Endothelial cell of umbilical vein (primary cell): Measurements from ENCODE around the gene TBC1D14. TPM values are rescaled to one million over a fixed set of nuclear protein-coding genes. Genes with fewer than 3 reads are reported as not detected.

ENCODE experiments used
- BruUV-seq: library from RNA; stranded (reverse); fragments of 400-500 nt; replicated peaks from 2 replicates; lab custom pipeline; 2021; lab: Mats Ljungman, UMichigan
- CTCF ChIA-PET: fragments of 300-600, 350-600 bp; sonication (Branson Sonifier 250); formaldehyde crosslinking; loops from one replicate; lab custom pipeline; 2021; ENCODE audit warnings: antibody characterized with exemption, inconsistent platforms; lab: Charles Lee
- POLR2A ChIA-PET: fragments of 300-600, 350-600 bp; sonication (Branson Sonifier 250); formaldehyde crosslinking; loops from one replicate; lab custom pipeline; 2021; ENCODE audit warnings: antibody characterized with exemption, inconsistent platforms; lab: Charles Lee
- DNase-seq: peaks from one replicate; pipeline ENCODE4 v3.0.0-alpha.2; 2011; ENCODE audit warnings: low read depth, low spot score
- FAIRE-seq: peaks from 2 replicates; lab custom pipeline; 2011; peaks lifted over from hg19 to GRCh38; lab: Jason Lieb, UNC
- H2AFZ ChIP-seq: 2 replicates; pipeline ENCODE4 v1.6.0; 2012; ENCODE audit warnings: low read depth, low read length, control low read depth, inconsistent platforms
- H3K27ac ChIP-seq: 2 replicates; pipeline ENCODE4 v1.5.1; 2011; ENCODE audit warnings: low read depth, mild to moderate bottlenecking, control low read depth, low read length, moderate library complexity; ENCODE audit not compliant: insufficient read depth
- H3K27me3 ChIP-seq, 2 experiments: 2 replicates each; pipeline versions ENCODE4 v1.6.0 to v1.6.1; 2011; ENCODE audit warnings: low read length in 2 of 2, mixed read lengths in 1 of 2; ENCODE audit not compliant: control insufficient read depth in 2 of 2, insufficient read depth in 2 of 2
- H3K36me3 ChIP-seq, 2 experiments: 2 replicates in 1 of 2; 3 replicates in 1 of 2; pipeline ENCODE4 v1.5.1; 2011; ENCODE audit warnings: low read length in 2 of 2, mild to moderate bottlenecking in 1 of 2, moderate library complexity in 1 of 2; ENCODE audit not compliant: control insufficient read depth in 2 of 2, insufficient read depth in 2 of 2; ENCODE audit errors: extremely low read depth in 1 of 2
- H3K4me1 ChIP-seq: 3 replicates; pipeline ENCODE4 v1.5.1; 2011; ENCODE audit warnings: mild to moderate bottlenecking, low read length; ENCODE audit not compliant: control insufficient read depth, insufficient read depth; ENCODE audit errors: extremely low read depth
- H3K4me2 ChIP-seq: 2 replicates; pipeline ENCODE4 v1.6.1; 2011; ENCODE audit warnings: low read length, control low read depth, mixed read lengths; ENCODE audit not compliant: insufficient read depth
- H3K4me3 ChIP-seq, 3 experiments: fragments of 200-600 bp in 1 of 3; sonication (generic), shearing (Covaris generic) in 1 of 3; replicated peaks in 1 of 3; 2 replicates each; pipeline ENCODE4 v1.5.1; 2011 to 2016; ENCODE audit warnings: control low read depth in 3 of 3, low read length in 3 of 3, mild to moderate bottlenecking in 2 of 3, inconsistent platforms in 1 of 3, low read depth in 1 of 3, moderate library complexity in 1 of 3; ENCODE audit not compliant: insufficient read depth in 1 of 3
- H3K79me2 ChIP-seq: 2 replicates; pipeline ENCODE4 v1.6.0; 2012; ENCODE audit warnings: low read length, inconsistent platforms; ENCODE audit not compliant: control insufficient read depth, insufficient read depth
- H3K9ac ChIP-seq: replicated peaks from 2 replicates; pipeline ENCODE3; 2011; ENCODE audit warnings: low read length, control low read depth; ENCODE audit not compliant: insufficient read depth; ENCODE audit errors: extremely low read depth
- H3K9me1 ChIP-seq: replicated peaks from 3 replicates; pipeline ENCODE4 v1.6.0; 2011; ENCODE audit warnings: mild to moderate bottlenecking, low read length; ENCODE audit not compliant: control insufficient read depth, insufficient read depth; ENCODE audit errors: extremely low read depth
- H3K9me3 ChIP-seq: replicated peaks from 2 replicates; pipeline ENCODE4 v1.5.1; 2012; ENCODE audit warnings: low read length, inconsistent platforms; ENCODE audit not compliant: control insufficient read depth, insufficient read depth
- H4K20me1 ChIP-seq: replicated peaks from 2 replicates; pipeline ENCODE3; 2011; ENCODE audit warnings: mild to moderate bottlenecking, low read length; ENCODE audit not compliant: control insufficient read depth, insufficient read depth; ENCODE audit errors: extremely low read depth
- EZH2 ChIP-seq: IDR thresholded peaks from 2 replicates; pipeline ENCODE4 v1.6.1; 2012; ENCODE audit warnings: borderline replicate concordance, low read depth, mild to moderate bottlenecking, moderate library complexity, low read length, inconsistent platforms; ENCODE audit not compliant: severe bottlenecking
- GATA2 ChIP-seq: IDR thresholded peaks from 2 replicates; pipeline ENCODE4 v1.7.0; 2011; ENCODE audit warnings: low read depth, mild to moderate bottlenecking, moderate library complexity, mixed read lengths, low read length; ENCODE audit not compliant: insufficient read length, insufficient read depth
- JUN ChIP-seq: IDR thresholded peaks from 2 replicates; pipeline ENCODE4 v1.6.1; 2011; ENCODE audit warnings: borderline replicate concordance, low read depth; ENCODE audit not compliant: insufficient read length, insufficient read depth
- MYC ChIP-seq: IDR thresholded peaks from one replicate; pipeline ENCODE4 v1.6.1; 2011; ENCODE audit warnings: mild to moderate bottlenecking, low read depth, low read length
- POLR2A ChIP-seq: IDR thresholded peaks from 2 replicates; pipeline ENCODE4 v1.6.1; 2012; ENCODE audit warnings: low read depth, mild to moderate bottlenecking, control low read depth, low read length
- POLR2AphosphoS5 ChIP-seq: IDR thresholded peaks from 2 replicates; pipeline ENCODE4 v1.6.1; 2012; ENCODE audit warnings: low read depth, mild to moderate bottlenecking, control low read depth, low read length, moderate library complexity; ENCODE audit not compliant: insufficient read depth
- dilution Hi-C: fragments of 300-500 bp; cut with MboI; formaldehyde crosslinking; loops from one replicate; pipeline ENCODE4 v1.15.0; 2019; ENCODE audit warnings: low sequenced_read_pairs; ENCODE audit not compliant: extremely low pct_ligation_motif_present
- intact Hi-C: fragments of 100-400 bp; cut with micrococcal nuclease; formaldehyde crosslinking; loops from one replicate; pipeline ENCODE4 v1.10.0; 2022
- polyA plus RNA-seq, 4 experiments: library from polyadenylated mRNA; depleted of rRNA in 3 of 4; stranded (reverse) in 3 of 4; unstranded in 1 of 4; fragments of >200 nt; gene quantifications; 2 replicates each; pipeline versions ENCODE4 v1.2.1 to v1.2.3, GENCODE V29; 2011 to 2012; ENCODE audit warnings: missing spikeins in 1 of 4
- total RNA-seq: library from RNA; stranded (reverse); gene quantifications from 2 replicates; pipeline ENCODE4 v1.2.3, GENCODE V29; 2021
- TF ChIP-seq, protein P1 (sequence below): IDR thresholded peaks from 2 replicates; pipeline ENCODE4 v1.6.1; 2011; ENCODE audit not compliant: insufficient read depth, insufficient read length
- TF ChIP-seq, protein P2 (sequence below), 2 donors: IDR thresholded peaks; 1 replicate in 1 of 2; 2 replicates in 1 of 2; pipeline ENCODE4 v1.5.1; 2011; ENCODE audit warnings: low read length in 2 of 2, mild to moderate bottlenecking in 2 of 2, moderate library complexity in 2 of 2, control low read depth in 1 of 2, inconsistent platforms in 1 of 2, low read depth in 1 of 2; ENCODE audit not compliant: insufficient read depth in 1 of 2; ENCODE audit errors: extremely low read depth in 1 of 2

The TBC1D14 gene
- total and polyA plus RNA-seq, 2 donors (not counting 3 experiments of a cell fraction or from before 2014, with no cell fraction given): 23.7 to 24.8 TPM

DNA sequence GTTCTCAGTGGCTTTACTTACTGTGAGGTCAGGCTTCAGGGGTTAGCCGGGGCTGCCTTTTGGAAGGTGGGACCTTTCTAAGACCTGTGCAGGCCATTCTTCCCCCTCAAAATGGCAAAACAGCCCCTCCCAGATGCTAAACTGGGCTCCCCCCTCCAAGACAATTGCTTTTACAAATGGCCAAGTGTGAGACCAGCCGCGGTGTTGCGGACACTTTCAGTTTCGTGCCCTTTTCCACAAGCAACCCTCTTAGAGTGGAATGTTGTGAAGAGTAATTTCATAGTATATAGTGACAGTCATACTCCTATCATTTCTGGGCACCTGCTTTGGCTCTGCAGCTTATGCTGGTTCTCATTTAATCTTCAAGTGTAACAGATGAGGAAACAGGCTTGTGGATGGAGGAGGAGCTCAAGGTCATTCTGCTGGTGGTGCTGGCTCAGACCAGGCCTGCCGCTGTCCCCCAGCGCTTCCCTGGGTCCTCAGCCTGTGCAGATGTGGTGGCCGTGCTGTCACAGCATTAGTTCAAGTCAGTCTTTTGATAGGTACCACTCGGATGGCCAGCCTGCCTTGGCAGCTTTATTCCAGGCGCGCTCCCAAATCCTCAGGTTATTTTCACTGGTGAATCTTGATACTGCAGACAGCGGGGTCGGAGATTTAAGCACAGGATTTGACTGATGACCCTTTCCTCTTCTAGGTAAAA, 78.5 kb downstream of the TBC1D14 start:
- ChIA-PET CTCF (interaction anchor here (0.6 to 3.2 kb wide), 5 partner anchors 15 to 95 kb away, joined by 3 to 28 read pairs (median 3); partner anchors contain the start of gene TBC1D14), POLR2A (interaction anchor here (1.7 kb wide), 1 partner anchor 55 kb away, joined by 3 read pairs; the partner anchor contains the start of gene TADA2B)
- Histone ChIP-seq H3K9me1 (no peaks in the 10 kb centered on the region), H3K4me1 (peaks cover 58% of the 10 kb centered on the region), H3K79me2 (peaks cover 27% of the 10 kb centered on the region), H3K36me3 (peaks cover 0 to 2% of the 10 kb centered on the region in 2 experiments), H3K9me3 (no peaks in the 10 kb centered on the region), H3K27me3 (no peaks in the 10 kb centered on the region), H3K9ac (no peak overlapping the region), H4K20me1 (no peaks in the 10 kb centered on the region), H2AFZ (no peak overlapping the region), H3K27ac (no peak overlapping the region), H3K4me3 (peak overlapping the region; percentile 23 to 78 (median 73)), H3K4me2 (peak overlapping the region; percentile 70)
- dilution Hi-C loops (loop anchor here (5.0 kb wide), 1 partner anchor 34 kb away; no protein-coding TSS in a partner anchor), intact Hi-C loops (no loop called here)
- TF ChIP-seq MYC (no peak), POLR2A (no peak), JUN (no peak), EZH2 (no peak), POLR2AphosphoS5 (no peak), GATA2 (no peak)
- TF ChIP-seq, protein P1, sequence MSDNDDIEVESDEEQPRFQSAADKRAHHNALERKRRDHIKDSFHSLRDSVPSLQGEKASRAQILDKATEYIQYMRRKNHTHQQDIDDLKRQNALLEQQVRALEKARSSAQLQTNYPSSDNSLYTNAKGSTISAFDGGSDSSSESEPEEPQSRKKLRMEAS: no peak
- TF ChIP-seq, protein P2, sequence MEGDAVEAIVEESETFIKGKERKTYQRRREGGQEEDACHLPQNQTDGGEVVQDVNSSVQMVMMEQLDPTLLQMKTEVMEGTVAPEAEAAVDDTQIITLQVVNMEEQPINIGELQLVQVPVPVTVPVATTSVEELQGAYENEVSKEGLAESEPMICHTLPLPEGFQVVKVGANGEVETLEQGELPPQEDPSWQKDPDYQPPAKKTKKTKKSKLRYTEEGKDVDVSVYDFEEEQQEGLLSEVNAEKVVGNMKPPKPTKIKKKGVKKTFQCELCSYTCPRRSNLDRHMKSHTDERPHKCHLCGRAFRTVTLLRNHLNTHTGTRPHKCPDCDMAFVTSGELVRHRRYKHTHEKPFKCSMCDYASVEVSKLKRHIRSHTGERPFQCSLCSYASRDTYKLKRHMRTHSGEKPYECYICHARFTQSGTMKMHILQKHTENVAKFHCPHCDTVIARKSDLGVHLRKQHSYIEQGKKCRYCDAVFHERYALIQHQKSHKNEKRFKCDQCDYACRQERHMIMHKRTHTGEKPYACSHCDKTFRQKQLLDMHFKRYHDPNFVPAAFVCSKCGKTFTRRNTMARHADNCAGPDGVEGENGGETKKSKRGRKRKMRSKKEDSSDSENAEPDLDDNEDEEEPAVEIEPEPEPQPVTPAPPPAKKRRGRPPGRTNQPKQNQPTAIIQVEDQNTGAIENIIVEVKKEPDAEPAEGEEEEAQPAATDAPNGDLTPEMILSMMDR (IDR thresholded peaks at IDR 0.05; ENCODE audit: extremely low read depth in 1 of 2, insufficient read depth in 1 of 2, low read depth in 1 of 2, low read length in 2 of 2): no peak
- BruUV-seq: no TSS peak
- no peak for DNase-seq
- no peak for FAIRE-seq
